ENCODE results near the gene CYP46A1.

Gene CYP46A1

GRCh38 chr14:99686557-99687283 lies 2.6 kb downstream of the CYP46A1 start:
- H3K4me1 ChIP-seq (ENCODE audit: control insufficient read depth, insufficient read depth, low read length): peaks cover 6% of the 10 kb centered on the region

DNA sequence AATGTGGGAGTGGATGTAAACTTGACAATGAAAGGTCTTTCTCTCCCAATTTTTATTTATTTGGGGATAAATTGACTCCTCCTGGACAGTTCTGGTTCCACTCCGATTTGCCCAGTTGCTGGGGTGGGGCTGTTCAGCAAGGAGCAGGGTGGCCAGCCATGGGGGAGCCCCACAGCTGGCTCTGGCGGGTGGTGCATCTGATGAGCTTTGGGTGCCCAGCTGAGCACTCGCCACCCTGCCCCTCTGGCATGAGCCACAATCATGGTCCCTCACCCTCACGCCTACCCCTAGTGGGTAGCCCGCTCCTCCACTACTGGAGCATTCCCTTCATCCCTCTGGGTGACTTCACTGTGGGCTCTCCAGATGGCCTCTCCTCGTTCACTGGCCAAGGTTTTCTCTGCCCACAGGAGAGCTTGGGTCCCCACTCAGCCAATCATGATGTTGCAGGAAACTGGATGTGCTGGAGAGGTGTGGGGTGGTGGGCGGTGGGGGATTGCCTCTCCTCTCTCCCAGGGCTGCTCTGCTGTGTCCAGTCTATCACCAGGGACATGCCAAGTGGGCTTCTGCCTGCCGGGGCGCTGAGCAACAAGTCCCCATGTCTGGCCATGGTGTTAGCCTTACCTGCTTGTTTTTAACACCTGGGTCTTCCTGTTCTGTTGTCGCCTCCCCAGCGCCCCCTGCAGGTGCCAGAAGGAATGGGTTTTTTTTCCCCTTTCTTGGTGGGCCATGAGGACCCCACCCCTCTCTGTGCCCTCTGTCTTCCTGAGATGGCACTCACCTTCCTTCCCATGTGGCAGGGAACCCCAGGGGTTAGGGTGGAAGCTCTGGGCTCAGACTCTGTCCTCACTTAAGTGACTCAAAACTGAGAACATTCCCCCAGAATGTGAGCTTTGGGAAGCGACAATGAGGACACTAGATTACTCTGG lies 3.4 kb downstream of the CYP46A1 start:
- Histone ChIP-seq H3K27me3 (ENCODE audit: control insufficient read depth, insufficient read depth, low read length) (peaks cover 2% of the 10 kb centered on the region), H3K4me1 (ENCODE audit: control insufficient read depth, insufficient read depth, low read length) (peaks cover 6% of the 10 kb centered on the region), H3K4me3 (ENCODE audit: low read depth, low read length) (no peak overlapping the region), H3K36me3 (ENCODE audit: control insufficient read depth, insufficient read depth, low read length) (no peaks in the 10 kb centered on the region), H3K9ac (ENCODE audit: low read depth, low read length) (no peak overlapping the region), H3K9me3 (ENCODE audit: control insufficient read depth, insufficient read depth, low read length) (no peaks in the 10 kb centered on the region)

More at GRCh38 chr14:99686557-99687283, 2.6 kb downstream of the CYP46A1 start:
- Histone ChIP-seq H3K27me3 (ENCODE audit: control insufficient read depth, insufficient read depth, low read length) (peaks cover 2% of the 10 kb centered on the region), H3K4me3 (ENCODE audit: low read depth, low read length) (no peak overlapping the region), H3K9ac (ENCODE audit: low read depth, low read length) (no peak overlapping the region), H3K9me3 (ENCODE audit: control insufficient read depth, insufficient read depth, low read length) (no peaks in the 10 kb centered on the region), H3K36me3 (ENCODE audit: control insufficient read depth, insufficient read depth, low read length) (no peaks in the 10 kb centered on the region)

DNA sequence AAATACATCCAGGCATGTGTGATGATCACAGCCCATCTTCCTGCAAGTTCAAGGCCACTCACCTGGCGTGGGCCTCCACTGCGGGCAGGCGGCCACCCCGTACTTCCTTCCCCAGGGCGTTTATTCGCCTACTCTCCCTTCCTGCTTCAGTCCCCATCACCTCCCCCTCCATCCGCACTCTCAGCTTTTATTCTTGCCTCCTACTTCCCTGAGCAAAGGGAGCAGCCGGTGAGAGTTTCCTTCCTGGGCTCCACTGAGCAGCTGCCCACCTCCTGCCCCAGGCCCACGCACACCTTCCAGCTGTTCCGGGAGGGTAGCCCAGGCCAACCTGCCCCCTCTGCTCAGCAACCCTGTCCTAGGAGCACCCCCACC lies 4.1 kb downstream of the CYP46A1 start:
- H3K36me3 ChIP-seq (ENCODE audit: control insufficient read depth, insufficient read depth, low read length): no peaks in the 10 kb centered on the region
- peaks cover under 1% of the 10 kb centered on the region for H3K27me3 ChIP-seq (ENCODE audit: control insufficient read depth, insufficient read depth, low read length)
- no peaks in the 10 kb centered on the region for H3K9me3 ChIP-seq (ENCODE audit: control insufficient read depth, insufficient read depth, low read length)
- no peak overlapping the region for H3K9ac ChIP-seq (ENCODE audit: low read depth, low read length)
- peaks cover 6% of the 10 kb centered on the region for H3K4me1 ChIP-seq (ENCODE audit: control insufficient read depth, insufficient read depth, low read length)
- H3K4me3 ChIP-seq (ENCODE audit: low read depth, low read length): no peak overlapping the region

GRCh38 chr14:99688629-99689028 lies 4.5 kb downstream of the CYP46A1 start:
- Histone ChIP-seq H3K9ac (ENCODE audit: low read depth, low read length) (no peak overlapping the region), H3K4me3 (ENCODE audit: low read depth, low read length) (no peak overlapping the region), H3K36me3 (ENCODE audit: control insufficient read depth, insufficient read depth, low read length) (no peaks in the 10 kb centered on the region), H3K4me1 (ENCODE audit: control insufficient read depth, insufficient read depth, low read length) (peaks cover 6% of the 10 kb centered on the region), H3K27me3 (ENCODE audit: control insufficient read depth, insufficient read depth, low read length) (no peaks in the 10 kb centered on the region), H3K9me3 (ENCODE audit: control insufficient read depth, insufficient read depth, low read length) (no peaks in the 10 kb centered on the region)

DNA sequence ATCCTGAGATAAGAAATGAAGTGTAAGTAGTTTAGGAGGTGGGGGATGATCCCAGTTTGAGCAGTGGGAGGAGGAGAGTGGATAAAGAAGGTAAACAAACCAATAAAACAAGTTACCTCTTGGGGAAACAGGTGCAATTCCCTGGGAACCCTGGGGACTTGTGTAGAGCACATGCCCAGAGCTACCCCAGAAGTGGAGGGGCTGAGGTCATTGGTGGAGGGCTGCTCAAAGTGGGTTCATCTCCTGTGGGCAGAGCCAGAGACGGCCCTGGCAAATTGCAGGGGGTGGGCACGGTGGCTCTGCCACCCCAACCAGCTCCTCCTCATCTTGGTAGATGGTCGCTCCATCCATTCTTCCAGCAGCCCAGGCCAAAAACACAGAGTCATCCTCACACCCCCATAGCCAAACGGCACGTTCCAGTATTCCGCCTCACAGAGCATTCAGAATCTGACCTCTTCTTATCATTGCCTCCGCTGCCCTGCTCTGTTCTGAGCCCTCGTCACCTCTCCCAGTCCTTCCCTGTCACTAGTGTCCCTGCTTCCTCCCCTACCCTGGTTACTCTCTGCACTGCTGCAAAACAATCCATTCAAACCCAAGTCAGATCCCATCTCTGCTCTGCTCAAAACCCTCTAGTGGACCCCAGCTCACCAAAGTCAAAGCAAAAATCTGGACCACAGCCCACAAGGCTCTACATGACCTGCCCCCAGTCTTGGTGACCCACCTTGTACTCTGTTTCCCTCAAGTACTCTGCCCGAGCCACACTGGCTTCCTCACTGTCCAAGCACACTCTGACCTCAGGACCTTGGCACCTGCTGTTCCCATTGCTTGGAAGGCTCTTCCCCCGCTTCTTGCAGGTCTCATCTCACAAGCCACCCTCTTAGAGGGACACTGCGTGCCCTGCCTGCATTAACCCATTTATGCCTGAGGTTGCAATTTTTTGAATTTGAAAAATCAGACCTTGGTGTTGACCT lies 5.5 kb downstream of the CYP46A1 start:
- Histone ChIP-seq H3K4me3 (ENCODE audit: low read depth, low read length) (no peak overlapping the region), H3K4me1 (ENCODE audit: control insufficient read depth, insufficient read depth, low read length) (peaks cover 6% of the 10 kb centered on the region), H3K27me3 (ENCODE audit: control insufficient read depth, insufficient read depth, low read length) (no peaks in the 10 kb centered on the region), H3K9ac (ENCODE audit: low read depth, low read length) (no peak overlapping the region), H3K9me3 (ENCODE audit: control insufficient read depth, insufficient read depth, low read length) (no peaks in the 10 kb centered on the region), H3K36me3 (ENCODE audit: control insufficient read depth, insufficient read depth, low read length) (no peaks in the 10 kb centered on the region)

GRCh38 chr14:99690636-99691035 lies 6.5 kb downstream of the CYP46A1 start:
- H3K4me3 ChIP-seq (ENCODE audit: low read depth, low read length): no peak overlapping the region
- no peaks in the 10 kb centered on the region for H3K36me3 ChIP-seq (ENCODE audit: control insufficient read depth, insufficient read depth, low read length)
- H3K27me3 ChIP-seq (ENCODE audit: control insufficient read depth, insufficient read depth, low read length): no peaks in the 10 kb centered on the region
- H3K9me3 ChIP-seq (ENCODE audit: control insufficient read depth, insufficient read depth, low read length): no peaks in the 10 kb centered on the region
- no peak overlapping the region for H3K9ac ChIP-seq (ENCODE audit: low read depth, low read length)
- H3K4me1 ChIP-seq (ENCODE audit: control insufficient read depth, insufficient read depth, low read length): peaks cover 2% of the 10 kb centered on the region

GRCh38 chr14:99691111-99691885 lies 7.2 kb downstream of the CYP46A1 start:
- H3K27me3 ChIP-seq (ENCODE audit: control insufficient read depth, insufficient read depth, low read length): no peaks in the 10 kb centered on the region
- peaks cover 2% of the 10 kb centered on the region for H3K4me1 ChIP-seq (ENCODE audit: control insufficient read depth, insufficient read depth, low read length)
- no peaks in the 10 kb centered on the region for H3K36me3 ChIP-seq (ENCODE audit: control insufficient read depth, insufficient read depth, low read length)
- H3K9ac ChIP-seq (ENCODE audit: low read depth, low read length): no peak overlapping the region
- H3K9me3 ChIP-seq (ENCODE audit: control insufficient read depth, insufficient read depth, low read length): no peaks in the 10 kb centered on the region
- no peak overlapping the region for H3K4me3 ChIP-seq (ENCODE audit: low read depth, low read length)

DNA sequence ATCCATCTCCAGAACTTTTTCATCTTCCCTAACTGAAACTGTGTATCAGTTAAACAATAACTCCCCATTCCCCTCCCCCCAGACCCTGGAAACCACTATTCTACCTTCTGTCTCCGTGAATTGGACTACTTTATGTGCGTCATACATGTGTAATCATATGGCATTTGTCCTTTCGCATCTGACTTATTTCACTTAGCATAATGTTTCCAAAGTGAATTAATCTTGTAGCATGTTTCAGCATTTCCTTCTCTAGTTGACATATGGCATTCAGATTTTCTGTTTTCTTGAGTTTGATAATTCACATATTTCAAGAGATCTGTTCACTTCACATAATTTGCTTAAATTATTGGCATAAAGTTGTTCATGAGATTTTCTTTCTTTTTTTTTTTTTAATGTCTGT lies 9.8 kb downstream of the CYP46A1 start:
- H3K36me3 ChIP-seq (ENCODE audit: control insufficient read depth, insufficient read depth, low read length): no peaks in the 10 kb centered on the region
- H3K9me3 ChIP-seq (ENCODE audit: control insufficient read depth, insufficient read depth, low read length): no peaks in the 10 kb centered on the region
- H3K27me3 ChIP-seq (ENCODE audit: control insufficient read depth, insufficient read depth, low read length): no peaks in the 10 kb centered on the region
- H3K9ac ChIP-seq (ENCODE audit: low read depth, low read length): no peak overlapping the region
- H3K4me3 ChIP-seq (ENCODE audit: low read depth, low read length): no peak overlapping the region
- H3K4me1 ChIP-seq (ENCODE audit: control insufficient read depth, insufficient read depth, low read length): no peaks in the 10 kb centered on the region

- Histone ChIP-seq H3K9me3 (ENCODE audit: control insufficient read depth, insufficient read depth, low read length) (no peaks in the 10 kb centered on the region), H3K9ac (ENCODE audit: low read depth, low read length) (no peak overlapping the region), H3K36me3 (ENCODE audit: control insufficient read depth, insufficient read depth, low read length) (no peaks in the 10 kb centered on the region)
These were observed 12.8 kb downstream of the CYP46A1 start for GRCh38 chr14:99696929-99697328.

DNA sequence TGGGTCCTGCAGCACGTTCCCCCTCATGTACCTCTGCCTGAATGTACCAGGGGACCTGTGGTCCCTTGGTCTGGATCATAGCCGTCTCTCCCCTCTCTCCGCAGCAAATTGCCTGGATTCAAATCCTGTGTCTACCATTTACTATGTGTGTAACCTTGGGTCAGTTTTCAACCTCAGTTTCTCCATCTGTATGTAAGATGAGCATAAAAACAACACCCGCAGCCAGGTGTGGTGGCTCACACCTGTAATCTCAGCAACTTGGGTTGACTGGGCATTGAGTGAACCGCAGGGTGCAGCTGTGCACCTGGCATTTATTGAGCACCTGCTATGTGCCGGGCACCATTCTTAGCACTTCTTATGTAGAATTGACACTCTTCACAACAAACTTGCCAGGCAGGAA lies 14.1 kb downstream of the CYP46A1 start:
- Histone ChIP-seq H3K4me3 (ENCODE audit: low read depth, low read length) (no peak overlapping the region), H3K27me3 (ENCODE audit: control insufficient read depth, insufficient read depth, low read length) (no peaks in the 10 kb centered on the region), H3K36me3 (ENCODE audit: control insufficient read depth, insufficient read depth, low read length) (no peaks in the 10 kb centered on the region), H3K4me1 (ENCODE audit: control insufficient read depth, insufficient read depth, low read length) (no peaks in the 10 kb centered on the region), H3K9ac (ENCODE audit: low read depth, low read length) (no peak overlapping the region), H3K9me3 (ENCODE audit: control insufficient read depth, insufficient read depth, low read length) (peaks cover 4% of the 10 kb centered on the region)

More at GRCh38 chr14:99696929-99697328, 12.8 kb downstream of the CYP46A1 start:
- no peaks in the 10 kb centered on the region for H3K4me1 ChIP-seq (ENCODE audit: control insufficient read depth, insufficient read depth, low read length)
- no peak overlapping the region for H3K4me3 ChIP-seq (ENCODE audit: low read depth, low read length)
- no peaks in the 10 kb centered on the region for H3K27me3 ChIP-seq (ENCODE audit: control insufficient read depth, insufficient read depth, low read length)

DNA sequence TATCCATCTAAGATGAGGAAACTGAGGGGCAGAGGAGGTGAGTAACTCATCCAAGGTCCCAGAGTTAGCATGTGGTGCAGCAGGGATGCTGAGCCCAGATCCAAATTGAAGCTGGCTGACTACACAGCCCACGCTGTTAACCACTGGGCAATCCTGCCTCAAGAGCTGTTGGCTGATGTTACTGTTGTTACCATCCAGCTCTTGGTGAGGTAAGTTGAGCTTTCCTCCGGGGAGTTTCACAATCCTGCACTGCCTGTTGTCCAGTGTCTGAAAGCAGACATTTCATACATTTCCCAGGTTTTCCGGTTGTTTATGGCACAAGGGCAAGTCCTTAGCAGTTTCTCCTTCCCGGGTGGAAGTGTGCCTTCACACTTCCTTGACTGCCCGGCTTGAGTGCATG lies 14.5 kb downstream of the CYP46A1 start:
- peaks cover 7% of the 10 kb centered on the region for H3K9me3 ChIP-seq (ENCODE audit: control insufficient read depth, insufficient read depth, low read length)
- no peaks in the 10 kb centered on the region for H3K4me1 ChIP-seq (ENCODE audit: control insufficient read depth, insufficient read depth, low read length)
- no peaks in the 10 kb centered on the region for H3K27me3 ChIP-seq (ENCODE audit: control insufficient read depth, insufficient read depth, low read length)
- no peak overlapping the region for H3K9ac ChIP-seq (ENCODE audit: low read depth, low read length)
- H3K36me3 ChIP-seq (ENCODE audit: control insufficient read depth, insufficient read depth, low read length): no peaks in the 10 kb centered on the region
- H3K4me3 ChIP-seq (ENCODE audit: low read depth, low read length): no peak overlapping the region

Measured in iPS-15b (cell line).